Measurements from ENCODE around the gene HSF5.

- TF ChIP-seq POLR2A (IDR thresholded peaks at IDR 0.05; ENCODE audit: low read depth, low read length) (no peak), CTCF (IDR thresholded peaks at IDR 0.05; ENCODE audit: extremely low read depth in 1 of 2, insufficient read depth in 1 of 2, low read depth in 1 of 2, low read length in 2 of 2) (no peak)
Observed at GRCh38 chr17:58493506-58493905, 5.3 kb upstream of the HSF5 start.
